Measurements from ENCODE around the gene TNNT2.

Gene TNNT2

GRCh38 chr1:201401700-201402099 lies 24.2 kb upstream of the TNNT2 start:
- ATAC-seq = no peak

DNA sequence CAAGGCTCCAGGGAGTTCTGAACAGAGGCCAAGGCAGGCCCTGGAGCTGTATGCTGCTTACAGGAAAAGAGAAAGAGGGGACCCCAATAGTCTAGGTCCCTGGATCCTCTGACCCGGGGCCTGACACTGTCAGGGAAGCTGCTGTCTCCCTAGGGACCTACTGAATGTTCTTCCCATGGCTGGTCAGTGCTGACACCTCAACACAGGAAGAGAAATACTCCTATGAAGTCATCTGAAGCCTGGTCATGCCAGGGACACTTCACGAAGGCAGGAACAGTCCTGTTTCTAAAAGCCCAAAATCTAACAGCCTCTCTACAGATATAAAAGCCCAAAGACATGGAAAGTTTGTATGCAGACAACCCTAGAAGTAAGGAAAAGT lies 23.4 kb upstream of the TNNT2 start:
- no peak for ATAC-seq

- no peak for ATAC-seq
Observed at GRCh38 chr1:201400212-201400851, 22.9 kb upstream of the TNNT2 start.

DNA sequence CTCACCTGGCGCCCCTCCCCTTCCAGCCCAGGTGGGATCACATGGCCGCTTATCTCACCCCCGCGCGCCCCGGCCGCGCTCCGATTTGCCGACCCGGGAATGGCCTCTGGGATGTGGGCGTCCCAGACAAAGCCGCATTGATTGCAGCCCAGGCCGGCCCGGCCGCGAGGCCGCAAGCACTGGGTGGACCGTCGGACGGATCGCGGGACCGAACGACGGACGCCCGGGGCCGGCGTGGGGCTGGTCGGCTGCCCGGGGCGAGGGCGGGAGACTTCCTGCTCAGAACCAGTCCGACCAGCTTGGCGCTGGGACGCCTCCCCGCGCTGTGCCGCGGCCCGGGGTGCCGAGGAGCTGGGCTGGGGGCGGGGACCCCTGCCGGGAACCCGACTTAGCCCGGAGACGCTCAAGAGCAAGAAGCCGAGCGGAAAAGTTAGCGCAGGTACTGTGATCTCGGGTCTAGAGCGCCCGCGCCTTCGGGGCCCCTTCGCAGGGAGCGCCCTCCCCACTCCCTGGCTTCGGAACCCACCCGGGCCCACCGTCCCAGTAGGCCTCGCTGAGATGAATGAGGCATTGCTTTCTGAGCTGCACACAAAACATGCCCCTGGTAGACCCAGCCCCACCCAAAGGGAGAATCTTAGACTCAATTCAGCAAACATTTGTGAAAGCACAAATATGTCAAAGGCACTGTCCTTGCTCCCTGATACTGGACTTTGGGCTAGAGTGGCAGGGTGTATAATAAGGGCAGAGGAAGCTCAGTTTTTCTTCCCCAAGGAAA lies 22.1 kb upstream of the TNNT2 start:
- no peak for ATAC-seq

- ATAC-seq = no peak
Observed at GRCh38 chr1:201399018-201399351, 21.5 kb upstream of the TNNT2 start, which contains the start of gene LAD1. TSS of gene LAD1 (minus strand) at chr1:201399324. CDS start at chr1:201399306, 18 bp downstream.

DNA sequence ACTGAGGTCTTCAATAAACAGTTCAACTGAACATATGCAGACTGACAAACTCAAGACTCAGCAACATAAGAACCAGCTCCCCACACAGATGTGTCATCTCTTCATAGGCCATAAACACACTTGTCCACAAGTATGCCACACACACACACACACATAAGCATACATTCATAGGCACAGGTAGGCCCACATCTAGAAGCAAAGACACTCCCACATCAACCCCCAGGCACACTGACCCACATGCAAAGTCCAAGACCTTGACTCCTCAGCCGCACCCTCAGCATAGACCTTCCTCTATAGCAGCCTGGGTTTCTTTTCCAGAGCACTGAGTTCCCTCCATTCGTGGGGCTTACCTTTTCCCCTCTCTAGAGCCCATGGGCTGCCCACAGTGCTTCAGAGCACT lies 20.2 kb upstream of the TNNT2 start:
- no peak for ATAC-seq

- ATAC-seq = no peak
Observed at GRCh38 chr1:201396861-201397464, 19.5 kb upstream of the TNNT2 start.

- ATAC-seq = no peak
Observed at GRCh38 chr1:201395936-201396335, 18.5 kb upstream of the TNNT2 start.

DNA sequence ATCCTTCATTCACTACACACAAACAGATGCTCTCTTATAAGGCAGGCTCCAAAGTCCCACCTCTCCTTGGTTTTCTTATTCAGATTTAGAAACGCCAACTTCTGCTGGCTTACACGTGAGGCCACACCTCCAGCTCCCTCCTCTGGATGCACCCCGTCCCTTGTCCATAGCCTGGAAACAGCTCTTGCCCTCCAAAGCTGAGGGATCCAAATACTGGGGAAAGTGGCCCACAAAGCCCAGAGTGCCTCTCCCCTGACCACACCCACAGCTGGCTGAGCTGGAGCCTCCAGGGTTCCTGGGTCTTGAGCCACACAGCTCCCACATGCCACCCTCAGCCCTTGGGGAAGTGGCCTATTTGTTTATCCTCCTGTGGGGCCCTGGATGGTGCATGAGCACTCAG lies 17.1 kb upstream of the TNNT2 start:
- ATAC-seq = no peak

GRCh38 chr1:201393076-201393475 lies 15.6 kb upstream of the TNNT2 start:
- ATAC-seq = no peak

DNA sequence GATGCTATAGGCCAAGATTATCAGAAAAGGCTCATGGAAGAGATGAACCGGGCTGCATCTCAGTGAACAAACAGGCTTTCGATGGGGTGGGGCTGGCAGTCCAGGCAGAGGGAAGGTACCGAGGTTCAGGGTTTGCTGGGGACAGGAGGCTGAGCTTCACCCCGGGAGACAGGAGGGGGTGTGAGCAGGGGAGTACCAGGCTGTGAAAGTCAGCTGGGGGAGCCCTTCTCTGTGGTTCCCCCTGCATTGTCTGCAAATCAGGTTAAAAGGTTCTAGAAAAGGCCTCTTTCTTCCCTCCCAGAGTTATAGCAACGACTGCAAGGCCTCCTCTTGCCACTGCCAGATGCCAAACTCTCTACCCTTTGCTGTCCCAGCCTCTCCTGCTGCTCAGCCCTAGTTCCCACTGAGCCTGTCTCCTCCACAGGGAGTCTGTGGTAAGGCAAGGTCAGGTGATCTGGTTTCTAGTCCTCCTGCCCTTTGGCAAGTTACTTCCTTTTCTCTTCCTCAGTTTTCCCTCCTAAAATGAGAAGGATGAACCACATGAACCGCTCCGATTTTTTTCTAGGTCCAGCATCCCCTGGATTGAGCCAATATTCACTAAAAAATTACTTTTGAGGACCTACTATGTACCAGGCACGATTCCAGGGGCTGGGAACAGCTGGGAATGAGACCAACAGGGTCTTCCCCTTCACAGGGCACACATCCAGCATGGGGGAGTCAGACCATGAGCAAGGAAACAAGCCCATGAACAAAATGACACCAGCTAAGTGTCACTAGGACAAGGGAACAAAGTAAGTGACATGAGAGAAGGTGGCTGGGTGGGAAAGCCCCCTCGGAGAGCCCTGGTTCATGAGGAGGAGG lies 14.4 kb upstream of the TNNT2 start:
- ATAC-seq = no peak

DNA sequence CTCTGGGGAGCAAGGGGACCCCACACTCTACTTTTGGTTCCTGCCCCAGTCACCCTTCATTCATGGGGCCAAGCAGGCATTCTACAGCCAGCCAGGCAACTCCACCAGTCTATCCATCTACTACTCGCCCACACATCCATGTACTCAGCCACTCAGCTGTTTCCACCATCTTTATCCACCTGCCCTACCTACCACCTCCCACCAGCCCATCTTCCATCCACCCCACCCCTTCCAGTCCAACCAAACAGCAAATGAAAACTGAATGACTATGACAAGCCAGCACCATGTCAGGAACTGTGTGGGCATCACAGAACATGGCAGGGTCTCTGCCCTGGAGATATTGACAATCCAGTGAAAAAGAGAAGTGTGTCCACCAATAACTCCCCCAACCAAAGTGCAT lies 13.7 kb upstream of the TNNT2 start:
- ATAC-seq = no peak

GRCh38 chr1:201389051-201389450 lies 11.6 kb upstream of the TNNT2 start:
- ATAC-seq = no peak

GRCh38 chr1:201386208-201386607 lies 8.7 kb upstream of the TNNT2 start:
- ATAC-seq = no peak

GRCh38 chr1:201385299-201385891 lies 7.9 kb upstream of the TNNT2 start:
- ATAC-seq = peak in 1 of 2 donors; percentile 48

- ATAC-seq = no peak
Observed at GRCh38 chr1:201384406-201384782, 6.9 kb upstream of the TNNT2 start.

DNA sequence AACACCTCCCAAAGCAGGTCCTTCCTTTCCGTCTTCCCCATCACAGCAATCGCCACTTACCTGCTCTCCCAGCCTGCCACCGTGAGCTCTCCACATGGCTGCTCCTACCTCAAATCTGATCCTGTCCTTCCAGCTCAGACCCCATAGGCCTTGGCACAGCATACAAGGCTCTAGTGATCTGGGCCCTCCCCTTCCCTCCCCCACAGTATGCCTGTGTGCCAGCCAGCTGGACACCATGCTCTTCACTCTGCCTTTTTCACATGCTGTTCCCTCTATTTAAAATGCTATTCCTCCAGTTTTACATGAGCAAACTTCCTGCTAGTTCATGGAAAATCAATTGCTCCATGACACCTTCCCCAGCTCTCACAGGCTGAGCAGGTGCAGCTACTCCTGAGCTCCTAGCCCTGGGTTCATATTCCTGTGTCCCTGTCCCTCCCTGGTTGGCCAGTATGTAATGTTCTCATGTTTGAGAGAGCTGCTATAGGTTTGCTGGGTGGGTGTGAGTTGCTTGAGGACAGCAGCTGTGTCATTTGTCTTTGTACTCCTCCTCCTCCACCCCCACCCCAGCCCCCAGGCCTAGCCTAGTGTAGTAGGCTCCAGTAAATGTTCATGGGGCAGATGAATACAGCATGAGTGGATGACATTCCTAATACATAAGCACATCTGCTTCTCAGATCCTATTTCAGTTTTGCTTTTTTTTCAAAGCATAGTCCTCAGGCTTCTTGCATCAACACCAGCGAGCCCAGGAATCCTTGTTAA lies 6.3 kb upstream of the TNNT2 start:
- no peak for ATAC-seq

DNA sequence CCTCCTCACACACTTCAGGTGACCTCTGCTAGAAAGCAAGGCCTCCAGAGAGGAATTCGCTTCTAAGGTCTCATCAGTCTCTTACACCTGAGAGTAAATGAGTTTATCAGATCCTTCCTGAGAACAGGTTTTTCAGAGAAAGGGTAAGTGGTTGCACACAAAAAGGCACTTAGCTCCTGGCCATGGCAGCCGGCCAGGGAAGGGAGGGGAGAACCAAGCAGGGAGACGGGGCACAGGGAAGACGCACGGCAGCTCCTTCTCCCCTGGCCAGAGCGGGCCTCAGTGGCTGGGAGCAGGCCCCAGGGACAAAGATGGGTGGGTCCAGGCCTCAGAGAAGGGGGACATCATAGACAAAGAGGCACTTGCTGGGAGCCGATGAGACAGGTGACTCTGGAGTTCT lies 3.6 kb upstream of the TNNT2 start:
- no peak for ATAC-seq

DNA sequence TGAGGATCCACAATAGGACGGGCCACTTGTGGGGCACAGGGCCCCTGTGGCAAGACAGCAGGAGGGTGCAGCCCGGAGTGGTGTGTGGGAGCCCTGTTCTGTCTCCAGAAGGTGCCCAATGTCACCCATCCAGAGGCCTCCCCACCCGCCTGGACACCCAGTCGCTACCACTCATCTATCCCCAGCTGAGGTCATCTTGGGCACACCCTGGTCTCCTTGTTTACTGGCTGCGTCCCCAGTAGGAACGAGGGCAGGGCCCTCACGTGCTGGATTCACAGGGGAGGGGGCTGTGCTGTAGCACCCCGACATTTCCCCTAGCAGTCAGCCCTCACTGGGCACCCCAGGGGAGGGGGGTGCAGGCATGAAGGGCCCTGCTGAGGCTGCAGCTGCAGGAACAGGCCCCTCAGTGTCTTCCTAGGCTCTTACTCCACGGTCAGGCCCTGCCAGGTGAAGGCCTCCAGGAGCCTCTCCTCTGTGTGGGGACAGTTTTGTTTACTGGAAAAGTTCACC lies 2.3 kb upstream of the TNNT2 start:
- ATAC-seq = no peak

- no peak for ATAC-seq
Observed at GRCh38 chr1:201378804-201379203, 1.3 kb upstream of the TNNT2 start.

DNA sequence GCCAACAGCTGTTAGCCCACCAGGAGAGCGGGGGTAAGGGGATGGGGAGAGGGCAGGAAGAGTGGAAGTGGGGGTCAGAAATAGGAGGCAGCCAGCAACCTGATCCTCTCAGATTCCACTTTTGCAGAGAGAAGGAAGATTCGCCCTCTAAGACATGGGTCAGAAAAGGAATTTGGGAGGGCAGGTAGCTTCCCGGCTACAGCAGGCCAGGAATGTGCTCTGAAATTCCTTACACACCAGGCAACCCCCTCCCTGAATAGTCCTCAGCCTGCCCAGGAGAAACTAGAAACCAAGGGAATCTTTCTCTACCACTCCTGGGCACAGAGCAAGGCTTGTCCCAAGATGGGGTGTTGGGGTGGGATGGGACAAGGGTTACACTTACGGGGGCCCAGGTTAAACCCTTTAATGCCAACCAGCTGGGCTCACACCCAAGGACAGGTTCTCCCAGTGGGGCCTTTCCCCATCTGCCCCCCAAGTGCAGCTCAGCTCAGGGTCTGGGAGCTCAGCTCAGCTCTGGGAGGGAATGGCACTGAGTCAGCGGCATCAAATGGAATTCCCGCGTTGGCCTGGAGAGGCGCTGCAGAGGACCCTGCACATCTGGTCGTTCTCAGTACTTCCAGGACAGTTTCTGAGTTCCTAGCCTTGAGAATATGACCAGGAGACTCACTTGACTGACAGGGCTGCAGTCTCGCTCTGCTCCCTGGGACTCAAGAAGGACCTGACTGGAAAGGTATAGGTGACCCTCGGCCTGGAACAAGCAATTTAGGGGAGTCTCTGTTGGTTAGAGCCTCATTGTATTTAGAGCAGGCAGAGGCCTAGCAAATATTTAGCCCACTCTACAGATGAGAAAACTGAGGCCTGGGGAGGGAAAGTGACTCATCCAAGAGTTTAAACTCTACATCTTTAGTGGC lies 761 bp downstream of the TNNT2 start:
- no peak for ATAC-seq

Data from activated CD4-positive, CD25-positive, alpha-beta regulatory T cell treated with anti-CD3 and anti-CD28 coated beads, Interleukin-2, amount 50 U/mL, for 24 hours (primary cell).